Measurements from ENCODE around the gene TMEM33.

The TMEM33 gene

DNA sequence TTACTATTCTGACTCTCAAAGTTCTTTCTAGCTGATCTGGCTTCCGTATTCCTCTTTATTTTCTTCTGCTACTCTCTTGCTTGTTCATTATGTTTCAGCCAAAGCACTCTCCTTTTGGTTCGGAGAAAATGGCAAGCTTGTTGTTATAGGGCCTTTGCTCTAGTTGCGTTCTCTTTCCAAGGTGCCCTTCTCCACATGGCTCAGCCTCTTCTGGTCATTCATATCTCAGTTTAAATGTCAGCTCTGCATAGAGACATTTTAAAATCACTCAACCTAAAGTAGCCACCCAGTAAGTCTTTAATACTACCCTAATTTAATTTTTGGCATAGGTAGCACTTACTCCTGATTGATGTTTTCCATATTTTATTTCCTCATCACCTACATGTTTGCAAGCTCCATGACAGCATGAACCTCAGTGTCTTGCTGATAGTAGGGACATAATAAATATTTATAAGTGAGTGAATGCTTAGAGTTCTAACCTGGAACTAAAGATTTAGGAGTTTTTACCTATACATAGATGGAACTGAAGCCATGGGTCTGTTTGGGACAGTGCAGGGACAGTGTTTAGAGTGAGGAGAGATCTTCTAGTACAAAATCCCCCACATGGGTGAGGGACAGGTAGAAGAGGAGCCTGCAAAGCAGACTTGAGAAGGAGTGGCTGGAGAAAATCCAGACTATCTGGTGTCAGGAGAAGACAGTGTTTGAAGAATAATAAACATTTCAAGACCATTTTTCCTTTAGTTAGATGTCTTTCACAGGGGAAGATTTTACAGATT is 73.0 kb downstream of the TMEM33 start:
- FAIRE-seq: no peak

Measured in TTC549 (cell line).